ENCODE data around the gene SLC26A3.

- TF ChIP-seq CTCF (IDR thresholded peaks at IDR 0.05; ENCODE audit: insufficient read depth, low read length, poor library complexity, severe bottlenecking) (no peak), EZH2phosphoT487 (conservative IDR thresholded peaks at IDR 0.05; ENCODE audit: low read length) (no peak)
Observed at GRCh38 chr7:107803009-107803610, at the start of gene SLC26A3.
